HepG2 (cell line): ENCODE measurements around the gene PCYOX1L. TPM values are rescaled to one million over a fixed set of nuclear protein-coding genes. Genes with fewer than 3 reads are reported as not detected.

ENCODE experiments used
- ATAC-seq: fragments of 200-7000 bp; cut with Tn5 transposase; 3 replicates; pipeline ENCODE4 v1.9.1; 2020; ENCODE audit warnings: mild to moderate bottlenecking, moderate library complexity
- BruUV-seq: library from RNA; stranded (reverse); fragments of 400-500 nt; replicated peaks from 2 replicates; lab custom pipeline; 2021; lab: Mats Ljungman, UMichigan
- CTCF ChIA-PET: fragments of 300-600 bp; formaldehyde crosslinking; extraction: SDS; loops from one replicate; lab custom pipeline; 2021; ENCODE audit warnings: low total read pairs, inconsistent platforms, low intra/inter-chr PET ratio; lab: Yijun Ruan, JAX
- POLR2A ChIA-PET: fragments of 350-600 bp; sonication (Branson Sonifier 250); formaldehyde crosslinking; loops from one replicate; lab custom pipeline; 2020; ENCODE audit warnings: antibody characterized with exemption, inconsistent platforms; lab: Yijun Ruan, JAX
- DNase-seq: peaks from one replicate; pipeline ENCODE4 v3.0.0-alpha.2; 2015; ENCODE audit warnings: low spot score
- FAIRE-seq: peaks from 3 replicates; lab custom pipeline; 2011; peaks lifted over from hg19 to GRCh38; lab: Jason Lieb, UNC
- H2AFZ ChIP-seq: one replicate; pipeline ENCODE4 v1.6.1; 2011; ENCODE audit warnings: low read length, inconsistent platforms
- H3K27ac ChIP-seq: fragments of 300-600 bp; 3 replicates; pipeline ENCODE4 v1.8.0; 2011; ENCODE audit warnings: mixed run types, mild to moderate bottlenecking, mixed read lengths, low read length, inconsistent platforms; ENCODE audit not compliant: insufficient read depth; ENCODE audit errors: extremely low read length
- H3K27me3 ChIP-seq, 2 experiments: fragments of 200-600 bp in 1 of 2; 2 replicates in 1 of 2; 3 replicates in 1 of 2; pipeline versions ENCODE4 v1.6.0 to v1.8.0; 2011; ENCODE audit warnings: low read length in 2 of 2, mild to moderate bottlenecking in 2 of 2, moderate library complexity in 2 of 2, inconsistent platforms in 1 of 2; ENCODE audit not compliant: insufficient read depth in 2 of 2, control insufficient read depth in 1 of 2
- H3K36me3 ChIP-seq, 2 experiments: fragments of 200-600 bp in 1 of 2; replicated peaks in 1 of 2; 2 replicates in 1 of 2; 3 replicates in 1 of 2; pipeline versions ENCODE4 v1.5.1 to v1.8.0; 2011; ENCODE audit warnings: low read length in 2 of 2, inconsistent platforms in 1 of 2; ENCODE audit not compliant: insufficient read depth in 2 of 2, control insufficient read depth in 1 of 2
- H3K4me1 ChIP-seq: 2 replicates; pipeline ENCODE4 v1.5.1; 2012; ENCODE audit warnings: low read length, inconsistent platforms; ENCODE audit not compliant: insufficient read depth
- H3K4me2 ChIP-seq: 2 replicates; pipeline ENCODE4 v1.6.0; 2011; ENCODE audit warnings: low read depth, low read length, inconsistent platforms
- H3K4me3 ChIP-seq, 3 experiments: fragments of 200-600 bp in 1 of 3; sonication (generic), shearing (Covaris generic) in 1 of 3; replicated peaks in 1 of 3; 2 replicates each; pipeline ENCODE4 v1.5.1; 2011 to 2016; ENCODE audit warnings: low read length in 3 of 3, inconsistent platforms in 2 of 3, low read depth in 2 of 3, mild to moderate bottlenecking in 2 of 3, control low read depth in 1 of 3, mixed read lengths in 1 of 3; ENCODE audit not compliant: insufficient read depth in 1 of 3
- H3K79me2 ChIP-seq: one replicate; pipeline ENCODE4 v1.6.1; 2011; ENCODE audit warnings: low read length, inconsistent platforms; ENCODE audit not compliant: insufficient read depth
- H3K9ac ChIP-seq: 2 replicates; pipeline ENCODE4 v1.6.0; 2011; ENCODE audit warnings: mild to moderate bottlenecking, low read depth, low read length, inconsistent platforms; ENCODE audit not compliant: insufficient read depth
- H3K9me3 ChIP-seq: 2 replicates; pipeline ENCODE4 v1.5.1; 2012; ENCODE audit warnings: mild to moderate bottlenecking, low read length
- H4K20me1 ChIP-seq: 2 replicates; pipeline ENCODE4 v1.6.0; 2011; ENCODE audit warnings: inconsistent platforms, mild to moderate bottlenecking, low read length, moderate library complexity; ENCODE audit not compliant: insufficient read depth
- SMARCC2 ChIP-seq: fragments of 450-650 bp; IDR thresholded peaks from 2 replicates; pipeline ENCODE4 v1.6.1; 2017; ENCODE audit warnings: antibody characterized with exemption, mild to moderate bottlenecking
- ZC3H4 ChIP-seq: sonication (generic); formaldehyde crosslinking; IDR thresholded peaks from 2 replicates; pipeline ENCODE4 v1.4.0; 2020; ENCODE audit warnings: missing genetic modification reagents, borderline replicate concordance
- WGBS: methylation state at CpG from one replicate; pipeline ENCODE4 v1.1.6; 2017; ENCODE audit warnings: low lambda C conversion rate; 5-methylcytosine and 5-hydroxymethylcytosine counted together
- in situ Hi-C: cut with HindIII; loops from 2 replicates; pipeline ENCODE4 v1.10.0; 2017; ENCODE audit warnings: low pct_unique_long_range_greater_than_20kb; ENCODE audit not compliant: extremely low pct_ligation_motif_present
- intact Hi-C: fragments of 100-400 bp; cut with micrococcal nuclease; formaldehyde crosslinking; loops from one replicate; pipeline ENCODE4 v1.10.0; 2022; ENCODE audit not compliant: unreplicated experiment
- polyA plus RNA-seq, 8 experiments: library from polyadenylated mRNA; depleted of rRNA in 3 of 8; stranded (reverse) in 7 of 8; unstranded in 1 of 8; fragments of >200 nt; fragmentation: Illumina TruSeq in 4 of 8; extraction: Trizol in 4 of 8; gene quantifications; 2 replicates each; pipeline versions ENCODE4 v1.2.1 to v1.2.3, GENCODE V29; 2011 to 2016; ENCODE audit warnings: low read depth in 4 of 8, missing spikeins in 1 of 8, mixed read lengths in 1 of 8; ENCODE audit not compliant: insufficient read depth in 1 of 8
- total RNA-seq, 5 experiments: library from RNA; depleted of rRNA; stranded (reverse); fragments of >200 nt; fragmentation: Illumina TruSeq; extraction: Trizol; gene quantifications; 2 replicates each; pipeline ENCODE4 v1.2.3, GENCODE V29; 2016; ENCODE audit warnings: low read depth in 1 of 5
- TF ChIP-seq, protein P1 (sequence below): sonication (generic); formaldehyde crosslinking; IDR thresholded peaks from 2 replicates; pipeline ENCODE4 v1.4.0; 2020; ENCODE audit warnings: mild to moderate bottlenecking, missing genetic modification reagents, borderline replicate concordance
- TF ChIP-seq, protein P2 (sequence below): sonication (generic); IDR thresholded peaks from 2 replicates; pipeline ENCODE4 v1.6.1; 2016; ENCODE audit warnings: low read depth, borderline replicate concordance

PCYOX1L gene
- total and polyA plus RNA-seq, 2 of the 13 experiments (the other 11 are each of a cell fraction or from before 2014, with no cell fraction given): 1.00 to 3.7 TPM

- H3K36me3 ChIP-seq: no peaks in the 10 kb centered on the region
- ChIA-PET POLR2A (no interaction called here), CTCF (no interaction called here)
- ATAC-seq: no peak
- no peaks in the 10 kb centered on the region for H4K20me1 ChIP-seq
- in situ Hi-C loops: loop anchor here (10.0 kb wide), 1 partner anchor 49 kb away; no protein-coding TSS in a partner anchor
- no peak overlapping the region for H3K4me2 ChIP-seq
- no peak for DNase-seq
- intact Hi-C loops: no loop called here
- H3K9ac ChIP-seq: no peak overlapping the region
- BruUV-seq: no TSS peak
- no peaks in the 10 kb centered on the region for H3K9me3 ChIP-seq
- H3K4me3 ChIP-seq: no peak overlapping the region; a peak in 1 of 6 replicates
- H2AFZ ChIP-seq: no peak overlapping the region
- no peak overlapping the region for H3K27ac ChIP-seq
- peaks cover 2 to 5% of the 10 kb centered on the region in 2 experiments; a peak in 2 of 5 replicates for H3K27me3 ChIP-seq
- no peak for FAIRE-seq
- no peaks in the 10 kb centered on the region for H3K79me2 ChIP-seq
- TF ChIP-seq, protein P1, sequence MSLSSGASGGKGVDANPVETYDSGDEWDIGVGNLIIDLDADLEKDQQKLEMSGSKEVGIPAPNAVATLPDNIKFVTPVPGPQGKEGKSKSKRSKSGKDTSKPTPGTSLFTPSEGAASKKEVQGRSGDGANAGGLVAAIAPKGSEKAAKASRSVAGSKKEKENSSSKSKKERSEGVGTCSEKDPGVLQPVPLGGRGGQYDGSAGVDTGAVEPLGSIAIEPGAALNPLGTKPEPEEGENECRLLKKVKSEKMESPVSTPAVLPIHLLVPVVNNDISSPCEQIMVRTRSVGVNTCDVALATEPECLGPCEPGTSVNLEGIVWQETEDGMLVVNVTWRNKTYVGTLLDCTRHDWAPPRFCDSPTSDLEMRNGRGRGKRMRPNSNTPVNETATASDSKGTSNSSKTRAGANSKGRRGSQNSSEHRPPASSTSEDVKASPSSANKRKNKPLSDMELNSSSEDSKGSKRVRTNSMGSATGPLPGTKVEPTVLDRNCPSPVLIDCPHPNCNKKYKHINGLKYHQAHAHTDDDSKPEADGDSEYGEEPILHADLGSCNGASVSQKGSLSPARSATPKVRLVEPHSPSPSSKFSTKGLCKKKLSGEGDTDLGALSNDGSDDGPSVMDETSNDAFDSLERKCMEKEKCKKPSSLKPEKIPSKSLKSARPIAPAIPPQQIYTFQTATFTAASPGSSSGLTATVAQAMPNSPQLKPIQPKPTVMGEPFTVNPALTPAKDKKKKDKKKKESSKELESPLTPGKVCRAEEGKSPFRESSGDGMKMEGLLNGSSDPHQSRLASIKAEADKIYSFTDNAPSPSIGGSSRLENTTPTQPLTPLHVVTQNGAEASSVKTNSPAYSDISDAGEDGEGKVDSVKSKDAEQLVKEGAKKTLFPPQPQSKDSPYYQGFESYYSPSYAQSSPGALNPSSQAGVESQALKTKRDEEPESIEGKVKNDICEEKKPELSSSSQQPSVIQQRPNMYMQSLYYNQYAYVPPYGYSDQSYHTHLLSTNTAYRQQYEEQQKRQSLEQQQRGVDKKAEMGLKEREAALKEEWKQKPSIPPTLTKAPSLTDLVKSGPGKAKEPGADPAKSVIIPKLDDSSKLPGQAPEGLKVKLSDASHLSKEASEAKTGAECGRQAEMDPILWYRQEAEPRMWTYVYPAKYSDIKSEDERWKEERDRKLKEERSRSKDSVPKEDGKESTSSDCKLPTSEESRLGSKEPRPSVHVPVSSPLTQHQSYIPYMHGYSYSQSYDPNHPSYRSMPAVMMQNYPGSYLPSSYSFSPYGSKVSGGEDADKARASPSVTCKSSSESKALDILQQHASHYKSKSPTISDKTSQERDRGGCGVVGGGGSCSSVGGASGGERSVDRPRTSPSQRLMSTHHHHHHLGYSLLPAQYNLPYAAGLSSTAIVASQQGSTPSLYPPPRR: no peak
- TF ChIP-seq, protein P2, sequence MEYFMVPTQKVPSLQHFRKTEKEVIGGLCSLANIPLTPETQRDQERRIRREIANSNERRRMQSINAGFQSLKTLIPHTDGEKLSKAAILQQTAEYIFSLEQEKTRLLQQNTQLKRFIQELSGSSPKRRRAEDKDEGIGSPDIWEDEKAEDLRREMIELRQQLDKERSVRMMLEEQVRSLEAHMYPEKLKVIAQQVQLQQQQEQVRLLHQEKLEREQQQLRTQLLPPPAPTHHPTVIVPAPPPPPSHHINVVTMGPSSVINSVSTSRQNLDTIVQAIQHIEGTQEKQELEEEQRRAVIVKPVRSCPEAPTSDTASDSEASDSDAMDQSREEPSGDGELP: no peak
- TF ChIP-seq ZC3H4 (CRISPR knock-in tag) (no peak), SMARCC2 (no peak)
- TF ChIP-seq, all 625 proteins: peak for 0
- WGBS: 16% methylated on average over 4 of the region's 5 CpGs
- peaks cover 56% of the 10 kb centered on the region for H3K4me1 ChIP-seq
Measured at GRCh38 chr5:149386166-149386565, 28.3 kb downstream of the PCYOX1L start.
